GM12872 (cell line): ENCODE data around the gene TRIM6.

Source experiments
- TF ChIP-seq, protein P1 (sequence below): IDR thresholded peaks from 3 replicates; pipeline ENCODE4 v1.5.1; 2011; ENCODE audit warnings: low read depth, mild to moderate bottlenecking, low read length, moderate library complexity; ENCODE audit not compliant: insufficient read depth

TRIM6 gene

GRCh38 chr11:5626196-5626595, 29.8 kb downstream of the TRIM6 start:
- TF ChIP-seq, protein P1, sequence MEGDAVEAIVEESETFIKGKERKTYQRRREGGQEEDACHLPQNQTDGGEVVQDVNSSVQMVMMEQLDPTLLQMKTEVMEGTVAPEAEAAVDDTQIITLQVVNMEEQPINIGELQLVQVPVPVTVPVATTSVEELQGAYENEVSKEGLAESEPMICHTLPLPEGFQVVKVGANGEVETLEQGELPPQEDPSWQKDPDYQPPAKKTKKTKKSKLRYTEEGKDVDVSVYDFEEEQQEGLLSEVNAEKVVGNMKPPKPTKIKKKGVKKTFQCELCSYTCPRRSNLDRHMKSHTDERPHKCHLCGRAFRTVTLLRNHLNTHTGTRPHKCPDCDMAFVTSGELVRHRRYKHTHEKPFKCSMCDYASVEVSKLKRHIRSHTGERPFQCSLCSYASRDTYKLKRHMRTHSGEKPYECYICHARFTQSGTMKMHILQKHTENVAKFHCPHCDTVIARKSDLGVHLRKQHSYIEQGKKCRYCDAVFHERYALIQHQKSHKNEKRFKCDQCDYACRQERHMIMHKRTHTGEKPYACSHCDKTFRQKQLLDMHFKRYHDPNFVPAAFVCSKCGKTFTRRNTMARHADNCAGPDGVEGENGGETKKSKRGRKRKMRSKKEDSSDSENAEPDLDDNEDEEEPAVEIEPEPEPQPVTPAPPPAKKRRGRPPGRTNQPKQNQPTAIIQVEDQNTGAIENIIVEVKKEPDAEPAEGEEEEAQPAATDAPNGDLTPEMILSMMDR: no peak

GRCh38 chr11:5631417-5631816, 35.0 kb downstream of the TRIM6 start:
- TF ChIP-seq, protein P1: no peak

DNA sequence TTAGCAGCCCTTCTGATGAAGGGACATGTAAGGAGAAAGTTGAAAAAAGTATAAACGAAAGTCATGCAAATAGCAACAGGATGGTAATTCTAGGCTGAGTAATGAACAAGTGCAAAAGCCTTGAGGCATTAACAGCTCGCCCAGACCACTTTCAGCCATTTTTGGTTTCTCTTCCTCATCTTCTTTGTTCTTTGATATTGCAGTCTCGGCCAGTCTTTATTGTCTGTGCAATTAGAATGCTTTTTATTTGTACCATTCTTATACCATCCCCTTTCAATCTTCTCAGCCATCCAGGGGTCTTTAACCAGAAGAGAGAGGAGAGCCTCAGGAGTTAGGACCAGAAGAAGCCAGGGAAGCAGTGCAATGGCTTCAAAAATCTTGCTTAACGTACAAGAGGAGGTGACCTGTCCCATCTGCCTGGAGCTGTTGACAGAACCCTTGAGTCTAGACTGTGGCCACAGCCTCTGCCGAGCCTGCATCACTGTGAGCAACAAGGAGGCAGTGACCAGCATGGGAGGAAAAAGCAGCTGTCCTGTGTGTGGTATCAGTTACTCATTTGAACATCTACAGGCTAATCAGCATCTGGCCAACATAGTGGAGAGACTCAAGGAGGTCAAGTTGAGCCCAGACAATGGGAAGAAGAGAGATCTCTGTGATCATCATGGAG, 35.7 kb downstream of the TRIM6 start:
- TF ChIP-seq, protein P1: no peak

DNA sequence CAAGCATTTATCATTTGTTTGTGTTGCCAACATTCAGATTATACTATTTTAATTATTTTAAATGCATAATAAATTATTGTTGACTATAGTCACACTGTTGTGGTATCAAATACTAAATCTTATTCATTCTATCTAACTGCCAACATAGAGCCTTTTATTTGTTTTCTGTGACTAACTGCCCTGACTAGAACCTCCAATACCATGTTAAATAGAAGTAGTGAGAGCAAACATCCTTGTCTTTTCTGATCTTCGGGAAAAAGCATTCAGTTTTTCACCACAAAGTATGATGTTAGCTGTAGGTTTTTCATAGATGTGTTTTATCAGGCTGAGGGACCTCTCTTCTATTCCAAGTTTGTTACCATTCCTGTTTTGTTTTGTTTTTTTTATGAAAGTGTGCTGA, 43.5 kb downstream of the TRIM6 start:
- TF ChIP-seq, protein P1: no peak

DNA sequence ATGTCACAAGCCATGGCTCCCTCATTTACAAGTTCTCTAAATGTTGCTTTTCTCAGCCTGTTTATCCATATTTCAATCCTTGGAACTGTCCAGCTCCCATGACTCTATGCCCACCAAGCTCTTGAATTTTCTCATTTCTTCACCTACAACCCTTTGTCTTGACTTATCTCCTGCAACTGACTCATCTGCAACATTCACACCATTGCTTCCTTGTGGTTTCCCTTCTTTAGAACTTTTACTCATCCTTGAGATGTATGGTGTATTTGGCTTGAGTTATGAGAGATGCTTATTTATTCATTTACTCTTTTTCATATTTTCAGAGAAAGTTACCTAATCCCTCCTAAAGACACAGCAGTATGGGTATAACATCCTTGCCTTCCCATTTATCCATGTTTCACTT, 47.1 kb downstream of the TRIM6 start:
- TF ChIP-seq, protein P1: no peak

DNA sequence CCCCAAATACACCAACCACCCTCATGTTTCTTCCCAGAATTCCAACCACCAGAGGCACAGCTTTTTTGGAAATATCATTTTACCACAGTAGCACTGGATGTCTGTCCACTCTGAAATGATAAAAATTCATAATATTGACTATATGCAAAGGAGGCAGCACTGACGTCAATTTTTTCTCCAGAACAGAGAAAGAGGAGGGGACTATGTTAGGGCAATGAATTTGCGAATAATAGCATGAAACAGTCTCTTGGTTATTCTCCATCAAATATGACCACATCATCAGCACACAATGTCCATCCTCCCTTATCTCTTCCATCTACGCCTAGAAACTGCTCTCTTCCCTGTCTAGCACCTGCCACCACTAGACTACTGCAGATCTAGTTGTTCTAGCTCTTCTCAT, 49.7 kb downstream of the TRIM6 start:
- TF ChIP-seq, protein P1: no peak

GRCh38 chr11:5655474-5655873, 59.0 kb downstream of the TRIM6 start:
- TF ChIP-seq, protein P1: no peak
